WI38 (cell line): ENCODE measurements around the gene SF3A2.

Experiments used
- H3K4me3 ChIP-seq: 2 replicates; pipeline ENCODE4 v1.5.1; 2011; ENCODE audit warnings: low read depth, mild to moderate bottlenecking, control low read depth, low read length
- CTCF ChIP-seq: IDR thresholded peaks from 2 replicates; pipeline ENCODE4 v1.5.1; 2012; ENCODE audit warnings: low read depth, mild to moderate bottlenecking, control low read depth, low read length

SF3A2 gene

GRCh38 chr19:2192862-2193261, 43.8 kb upstream of the SF3A2 start:
- no peak overlapping the region for H3K4me3 ChIP-seq
- no peak for TF ChIP-seq CTCF

- H3K4me3 ChIP-seq = no peak overlapping the region
- no peak for TF ChIP-seq CTCF
Observed at GRCh38 chr19:2193807-2194206, 42.8 kb upstream of the SF3A2 start.

GRCh38 chr19:2194513-2195078, 42.0 kb upstream of the SF3A2 start:
- no peak for TF ChIP-seq CTCF
- H3K4me3 ChIP-seq = no peak overlapping the region

- no peak for TF ChIP-seq CTCF
- H3K4me3 ChIP-seq = no peak overlapping the region
Observed at GRCh38 chr19:2195361-2195760, 41.3 kb upstream of the SF3A2 start.

GRCh38 chr19:2195914-2196313, 40.7 kb upstream of the SF3A2 start:
- H3K4me3 ChIP-seq = no peak overlapping the region
- TF ChIP-seq CTCF = no peak

- no peak for TF ChIP-seq CTCF
- no peak overlapping the region for H3K4me3 ChIP-seq
Observed at GRCh38 chr19:2197270-2197669, 39.4 kb upstream of the SF3A2 start.

GRCh38 chr19:2198317-2198716, 38.3 kb upstream of the SF3A2 start:
- H3K4me3 ChIP-seq = no peak overlapping the region
- TF ChIP-seq CTCF = no peak
